ENCODE measurements around the gene FAM117A.

DNA sequence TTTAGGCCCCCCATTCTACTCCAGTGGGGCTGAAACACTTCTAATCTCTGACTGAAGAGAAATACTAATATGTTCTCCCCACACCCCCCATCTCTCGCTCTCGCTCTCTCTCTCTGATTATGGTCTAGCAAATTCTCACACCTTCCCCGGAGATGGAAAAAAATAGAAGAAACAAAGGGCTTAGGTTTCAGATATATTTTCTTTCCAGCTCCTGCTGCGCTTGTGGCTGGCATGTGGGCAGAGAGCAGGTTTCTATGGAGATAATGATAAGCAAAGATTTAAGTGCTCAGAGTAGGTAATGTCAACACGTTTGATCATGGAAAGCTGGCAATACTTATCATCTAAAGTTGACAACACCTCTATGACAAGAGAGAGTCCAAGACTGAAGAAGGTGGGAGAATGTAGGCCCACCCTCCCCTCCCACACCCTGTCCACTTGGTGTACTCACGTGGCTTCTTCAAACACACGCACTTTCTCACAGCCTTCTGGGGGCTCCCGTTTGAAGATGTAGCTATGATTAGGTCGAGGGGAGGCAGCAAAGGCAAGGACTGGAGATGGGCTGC is 48.1 kb downstream of the FAM117A start:
- TF ChIP-seq, protein P1, sequence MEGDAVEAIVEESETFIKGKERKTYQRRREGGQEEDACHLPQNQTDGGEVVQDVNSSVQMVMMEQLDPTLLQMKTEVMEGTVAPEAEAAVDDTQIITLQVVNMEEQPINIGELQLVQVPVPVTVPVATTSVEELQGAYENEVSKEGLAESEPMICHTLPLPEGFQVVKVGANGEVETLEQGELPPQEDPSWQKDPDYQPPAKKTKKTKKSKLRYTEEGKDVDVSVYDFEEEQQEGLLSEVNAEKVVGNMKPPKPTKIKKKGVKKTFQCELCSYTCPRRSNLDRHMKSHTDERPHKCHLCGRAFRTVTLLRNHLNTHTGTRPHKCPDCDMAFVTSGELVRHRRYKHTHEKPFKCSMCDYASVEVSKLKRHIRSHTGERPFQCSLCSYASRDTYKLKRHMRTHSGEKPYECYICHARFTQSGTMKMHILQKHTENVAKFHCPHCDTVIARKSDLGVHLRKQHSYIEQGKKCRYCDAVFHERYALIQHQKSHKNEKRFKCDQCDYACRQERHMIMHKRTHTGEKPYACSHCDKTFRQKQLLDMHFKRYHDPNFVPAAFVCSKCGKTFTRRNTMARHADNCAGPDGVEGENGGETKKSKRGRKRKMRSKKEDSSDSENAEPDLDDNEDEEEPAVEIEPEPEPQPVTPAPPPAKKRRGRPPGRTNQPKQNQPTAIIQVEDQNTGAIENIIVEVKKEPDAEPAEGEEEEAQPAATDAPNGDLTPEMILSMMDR (IDR thresholded peaks at IDR 0.05): no peak
- TF ChIP-seq POLR2A (IDR thresholded peaks at IDR 0.05): no peak

Measured in lower leg skin (tissue), 3 donors.